Measurements from ENCODE around the gene ACVR2A.

The ACVR2A gene

GRCh38 chr2:147934881-147935620 lies 90.2 kb downstream of the ACVR2A start:
- no peak for TF ChIP-seq REST (IDR thresholded peaks at IDR 0.05; ENCODE audit: insufficient read depth in 1 of 2, low read depth in 2 of 2, low read length in 2 of 2)
- no peak for TF ChIP-seq POLR2AphosphoS5 (IDR thresholded peaks at IDR 0.05; ENCODE audit: low read depth, low read length)
- no peak for TF ChIP-seq TAF1 (IDR thresholded peaks at IDR 0.05; ENCODE audit: borderline replicate concordance, insufficient read depth, low read length)
- TF ChIP-seq FOXP2 (optimal IDR thresholded peaks at IDR 0.05; ENCODE audit: borderline replicate concordance, extremely low read depth, extremely low read length, insufficient read depth), result no peak
- TF ChIP-seq SIN3A (IDR thresholded peaks at IDR 0.05; ENCODE audit: borderline replicate concordance, insufficient read depth, low read length), result no peak

GRCh38 chr2:147937744-147938349 lies 93.0 kb downstream of the ACVR2A start:
- TF ChIP-seq TAF1 (IDR thresholded peaks at IDR 0.05; ENCODE audit: borderline replicate concordance, insufficient read depth, low read length) (no peak), POLR2AphosphoS5 (IDR thresholded peaks at IDR 0.05; ENCODE audit: low read depth, low read length) (no peak), REST (IDR thresholded peaks at IDR 0.05; ENCODE audit: insufficient read depth in 1 of 2, low read depth in 2 of 2, low read length in 2 of 2) (no peak), SIN3A (IDR thresholded peaks at IDR 0.05; ENCODE audit: borderline replicate concordance, insufficient read depth, low read length) (no peak), FOXP2 (optimal IDR thresholded peaks at IDR 0.05; ENCODE audit: borderline replicate concordance, extremely low read depth, extremely low read length, insufficient read depth) (no peak)

- TF ChIP-seq FOXP2 (optimal IDR thresholded peaks at IDR 0.05; ENCODE audit: borderline replicate concordance, extremely low read depth, extremely low read length, insufficient read depth) (no peak), REST (IDR thresholded peaks at IDR 0.05; ENCODE audit: insufficient read depth in 1 of 2, low read depth in 2 of 2, low read length in 2 of 2) (no peak), POLR2AphosphoS5 (IDR thresholded peaks at IDR 0.05; ENCODE audit: low read depth, low read length) (no peak), TAF1 (IDR thresholded peaks at IDR 0.05; ENCODE audit: borderline replicate concordance, insufficient read depth, low read length) (no peak), SIN3A (IDR thresholded peaks at IDR 0.05; ENCODE audit: borderline replicate concordance, insufficient read depth, low read length) (no peak)
Measured at GRCh38 chr2:147939313-147939712, 94.5 kb downstream of the ACVR2A start.

- no peak for TF ChIP-seq FOXP2 (optimal IDR thresholded peaks at IDR 0.05; ENCODE audit: borderline replicate concordance, extremely low read depth, extremely low read length, insufficient read depth)
- no peak for TF ChIP-seq SIN3A (IDR thresholded peaks at IDR 0.05; ENCODE audit: borderline replicate concordance, insufficient read depth, low read length)
- no peak for TF ChIP-seq POLR2AphosphoS5 (IDR thresholded peaks at IDR 0.05; ENCODE audit: low read depth, low read length)
- peak; percentile 64 to 88 for TF ChIP-seq REST (IDR thresholded peaks at IDR 0.05; ENCODE audit: insufficient read depth in 1 of 2, low read depth in 2 of 2, low read length in 2 of 2)
Measured at GRCh38 chr2:147945660-147946059, 100.8 kb downstream of the ACVR2A start.

Data from PFSK-1 (cell line).